ENCODE data around the gene MUSTN1. TPM values are rescaled to one million over a fixed set of nuclear protein-coding genes. Genes with fewer than 3 reads are reported as not detected.

MUSTN1 gene
- total RNA-seq, 1 donor from 2014 or later = 1.8 TPM

GRCh38 chr3:52790741-52791140, 44.1 kb downstream of the MUSTN1 start:
- Mint-ChIP-seq H3K4me3 (no peak overlapping the region), H3K9me3 (no peaks in the 10 kb centered on the region), H3K36me3 (no peaks in the 10 kb centered on the region), H3K27ac (no peak overlapping the region), H3K4me1 (ENCODE audit: unreplicated experiment) (peaks cover 8% of the 10 kb centered on the region), H3K27me3 (peaks cover 2% of the 10 kb centered on the region)
- DNase-seq (ENCODE audit: extremely low spot score, unreplicated experiment) = no peak
- TF ChIP-seq, protein P1, sequence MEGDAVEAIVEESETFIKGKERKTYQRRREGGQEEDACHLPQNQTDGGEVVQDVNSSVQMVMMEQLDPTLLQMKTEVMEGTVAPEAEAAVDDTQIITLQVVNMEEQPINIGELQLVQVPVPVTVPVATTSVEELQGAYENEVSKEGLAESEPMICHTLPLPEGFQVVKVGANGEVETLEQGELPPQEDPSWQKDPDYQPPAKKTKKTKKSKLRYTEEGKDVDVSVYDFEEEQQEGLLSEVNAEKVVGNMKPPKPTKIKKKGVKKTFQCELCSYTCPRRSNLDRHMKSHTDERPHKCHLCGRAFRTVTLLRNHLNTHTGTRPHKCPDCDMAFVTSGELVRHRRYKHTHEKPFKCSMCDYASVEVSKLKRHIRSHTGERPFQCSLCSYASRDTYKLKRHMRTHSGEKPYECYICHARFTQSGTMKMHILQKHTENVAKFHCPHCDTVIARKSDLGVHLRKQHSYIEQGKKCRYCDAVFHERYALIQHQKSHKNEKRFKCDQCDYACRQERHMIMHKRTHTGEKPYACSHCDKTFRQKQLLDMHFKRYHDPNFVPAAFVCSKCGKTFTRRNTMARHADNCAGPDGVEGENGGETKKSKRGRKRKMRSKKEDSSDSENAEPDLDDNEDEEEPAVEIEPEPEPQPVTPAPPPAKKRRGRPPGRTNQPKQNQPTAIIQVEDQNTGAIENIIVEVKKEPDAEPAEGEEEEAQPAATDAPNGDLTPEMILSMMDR (conservative IDR thresholded peaks at IDR 0.05) = no peak

DNA sequence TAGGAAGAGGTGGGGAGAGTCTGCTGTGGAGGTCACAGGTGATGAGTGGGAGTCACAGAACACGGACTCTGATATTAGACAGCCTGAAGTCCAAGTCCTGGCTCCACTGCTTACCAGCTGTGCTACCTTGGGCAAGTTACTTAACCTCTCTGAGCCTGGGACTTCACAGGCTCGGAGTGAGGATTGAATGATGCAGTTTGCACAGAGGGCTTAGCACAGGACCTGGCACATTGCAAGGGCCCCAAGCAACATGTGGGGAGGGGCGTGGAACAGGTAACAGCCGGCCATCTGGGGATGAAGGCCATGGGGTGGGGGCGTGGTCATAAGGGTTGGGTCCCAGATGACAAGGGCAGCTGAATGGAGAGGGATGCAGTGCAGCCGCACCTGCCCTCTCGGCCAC, 44.5 kb downstream of the MUSTN1 start:
- no peaks in the 10 kb centered on the region for H3K36me3 Mint-ChIP-seq
- TF ChIP-seq, protein P1 (conservative IDR thresholded peaks at IDR 0.05) = no peak
- H3K4me1 Mint-ChIP-seq (ENCODE audit: unreplicated experiment) = peaks cover 8% of the 10 kb centered on the region
- DNase-seq (ENCODE audit: extremely low spot score, unreplicated experiment) = no peak
- peaks cover 2% of the 10 kb centered on the region for H3K27me3 Mint-ChIP-seq
- H3K4me3 Mint-ChIP-seq = no peak overlapping the region
- no peaks in the 10 kb centered on the region for H3K9me3 Mint-ChIP-seq
- no peak overlapping the region for H3K27ac Mint-ChIP-seq

- Mint-ChIP-seq H3K4me1 (ENCODE audit: unreplicated experiment) (peaks cover 8% of the 10 kb centered on the region), H3K27ac (no peak overlapping the region), H3K4me3 (no peak overlapping the region), H3K36me3 (no peaks in the 10 kb centered on the region), H3K27me3 (peaks cover 2% of the 10 kb centered on the region), H3K9me3 (no peaks in the 10 kb centered on the region)
- TF ChIP-seq, protein P1 (conservative IDR thresholded peaks at IDR 0.05) = no peak
- no peak for DNase-seq (ENCODE audit: extremely low spot score, unreplicated experiment)
Measured at GRCh38 chr3:52789746-52790040, 45.1 kb downstream of the MUSTN1 start.

GRCh38 chr3:52788890-52789745, 45.7 kb downstream of the MUSTN1 start:
- Mint-ChIP-seq H3K4me3 (no peak overlapping the region), H3K27ac (no peak overlapping the region), H3K27me3 (peaks cover 2% of the 10 kb centered on the region), H3K4me1 (ENCODE audit: unreplicated experiment) (peaks cover 3% of the 10 kb centered on the region), H3K36me3 (no peaks in the 10 kb centered on the region), H3K9me3 (no peaks in the 10 kb centered on the region)
- TF ChIP-seq, protein P1 (conservative IDR thresholded peaks at IDR 0.05) = no peak
- DNase-seq (ENCODE audit: extremely low spot score, unreplicated experiment) = no peak

DNA sequence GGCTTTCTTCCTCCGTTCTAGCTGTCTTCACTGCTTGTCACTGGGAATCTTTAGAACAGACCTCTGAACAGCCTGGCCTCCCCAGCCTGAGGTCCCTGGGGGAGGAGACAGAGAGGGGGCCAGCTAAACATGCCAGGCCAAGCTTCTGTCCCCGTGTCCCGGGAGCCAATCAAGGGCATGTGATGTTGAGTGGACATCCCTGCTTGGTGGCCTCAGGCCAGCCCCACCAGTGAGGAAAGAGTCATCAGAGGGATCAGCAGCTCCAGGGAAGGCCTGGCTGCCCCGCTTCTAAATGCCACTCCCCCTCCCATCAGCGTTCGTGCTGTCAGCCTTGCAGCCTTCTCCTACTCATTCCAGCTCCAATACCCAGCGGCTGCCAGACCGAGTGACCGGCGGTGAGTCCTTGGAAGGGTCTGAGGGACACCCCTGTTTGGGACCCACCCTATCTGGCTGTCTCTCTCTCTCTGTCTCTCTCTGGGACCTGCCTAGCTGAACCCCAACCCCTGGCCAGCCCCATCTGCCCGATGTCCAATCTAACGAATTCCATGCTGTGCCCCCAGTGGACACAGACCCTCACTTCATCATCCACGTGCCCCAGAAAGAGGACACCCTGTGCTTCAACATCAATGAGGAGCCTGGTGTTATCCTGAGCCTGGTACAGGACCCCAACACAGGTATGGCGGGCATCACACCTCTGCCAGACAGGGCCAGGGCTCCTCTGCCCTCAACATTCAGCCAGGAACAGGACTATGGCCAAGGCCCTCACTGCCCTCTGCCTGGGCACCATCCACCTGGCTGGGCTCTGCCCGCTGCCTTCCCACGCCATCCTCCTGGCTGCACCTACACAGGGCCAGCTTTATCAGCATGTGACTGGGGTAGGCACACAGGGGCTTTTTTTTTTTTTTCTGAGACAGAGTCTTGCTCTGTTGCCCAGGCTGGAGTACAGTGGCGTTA, 46.9 kb downstream of the MUSTN1 start:
- H3K27ac Mint-ChIP-seq = no peak overlapping the region
- H3K4me1 Mint-ChIP-seq (ENCODE audit: unreplicated experiment) = no peaks in the 10 kb centered on the region
- no peaks in the 10 kb centered on the region for H3K9me3 Mint-ChIP-seq
- no peaks in the 10 kb centered on the region for H3K36me3 Mint-ChIP-seq
- no peak overlapping the region for H3K4me3 Mint-ChIP-seq
- peaks cover 2% of the 10 kb centered on the region for H3K27me3 Mint-ChIP-seq
- TF ChIP-seq, protein P1 (conservative IDR thresholded peaks at IDR 0.05) = no peak
- no peak for DNase-seq (ENCODE audit: extremely low spot score, unreplicated experiment)
